ENCODE data around the gene XCL2. TPM values are rescaled to one million over a fixed set of nuclear protein-coding genes. Genes with fewer than 3 reads are reported as not detected.

XCL2 gene
- total RNA-seq, 1 experiment from 2014 or later: not detected

DNA sequence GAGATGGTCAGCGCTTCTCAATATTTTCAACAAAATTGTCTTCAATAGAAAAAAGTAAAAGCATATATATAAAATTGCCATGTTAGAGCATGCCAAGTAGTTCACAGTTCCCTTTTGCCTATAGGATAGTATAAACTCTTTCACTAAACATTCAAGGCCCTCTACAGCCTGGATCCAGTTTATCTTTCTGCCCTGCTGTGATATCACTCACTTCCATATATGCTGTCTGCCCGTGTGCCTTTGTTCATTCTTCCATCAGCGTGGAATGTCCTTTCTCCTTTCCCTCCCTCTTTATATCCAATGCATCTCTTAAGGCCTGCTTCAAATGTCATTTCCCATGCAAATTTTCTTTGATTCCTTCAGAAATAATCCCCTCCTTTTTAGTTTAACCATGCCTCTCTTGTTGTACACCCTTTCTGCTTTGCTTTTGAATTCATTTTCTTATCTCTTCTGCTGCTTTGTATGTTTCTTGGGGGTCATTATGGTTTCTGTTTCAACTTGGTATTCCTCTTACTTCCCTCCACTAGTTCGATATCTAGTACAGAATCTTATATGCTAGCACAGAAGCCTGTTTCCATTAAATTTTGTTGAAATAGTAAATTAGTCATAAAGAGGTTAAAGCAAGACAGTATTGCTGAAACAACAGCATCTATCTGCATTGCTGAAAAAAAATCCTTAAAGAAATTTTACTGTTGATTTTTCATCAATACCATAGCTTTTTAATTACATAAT, 44.7 kb downstream of the XCL2 start:
- DNase-seq (ENCODE audit: low read depth): no peak
- in situ Hi-C loops (cut with HindIII; ENCODE audit: low pct_unique_long_range_greater_than_20kb, low sequenced_read_pairs): no loop called here

DNA sequence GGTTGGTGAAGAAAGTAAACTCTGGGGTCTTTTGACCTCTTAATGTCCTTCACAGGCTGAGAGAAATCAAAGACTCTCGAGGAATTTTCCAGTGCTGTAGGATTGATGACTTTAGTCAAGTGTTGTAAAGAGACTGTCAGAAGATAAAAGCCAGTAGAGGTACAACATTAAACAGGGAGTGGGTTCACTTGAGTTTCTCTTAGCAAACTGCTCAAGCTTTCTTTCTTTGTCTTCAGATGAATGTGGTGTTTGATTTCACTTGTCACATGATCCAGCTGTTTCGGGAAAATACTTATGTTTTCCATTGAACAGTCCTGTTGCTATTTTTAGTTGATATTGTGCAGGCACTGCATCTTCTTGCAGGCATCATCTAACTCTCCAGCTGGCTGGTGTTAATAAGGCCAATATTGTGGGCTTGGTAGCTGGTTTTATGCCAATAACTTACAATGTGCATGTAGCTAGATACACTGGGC, 45.6 kb downstream of the XCL2 start:
- no peak for DNase-seq (ENCODE audit: low read depth)
- in situ Hi-C loops (cut with HindIII; ENCODE audit: low pct_unique_long_range_greater_than_20kb, low sequenced_read_pairs): no loop called here

GRCh38 chr1:168497376-168497950, 46.3 kb downstream of the XCL2 start:
- in situ Hi-C loops (cut with HindIII; ENCODE audit: low pct_unique_long_range_greater_than_20kb, low sequenced_read_pairs): no loop called here
- no peak for DNase-seq (ENCODE audit: low read depth)

GRCh38 chr1:168491527-168492164, 52.2 kb downstream of the XCL2 start:
- in situ Hi-C loops (cut with HindIII; ENCODE audit: low pct_unique_long_range_greater_than_20kb, low sequenced_read_pairs): no loop called here
- no peak for DNase-seq (ENCODE audit: low read depth)

Other genes with a start within 250 kb of the XCL2 start
- gene XCL1, start 32.6 kb upstream of the XCL2 start, total RNA-seq (2014; rRNA removed; shearing (Covaris generic); ENCODE audit: low replicate concordance): not detected in 2 replicates
- gene DPT, start 185.2 kb upstream of the XCL2 start, total RNA-seq (2014; rRNA removed; shearing (Covaris generic); ENCODE audit: low replicate concordance): not detected in 2 replicates